ENCODE data around the gene SERF2. TPM values are rescaled to one million over a fixed set of nuclear protein-coding genes. Genes with fewer than 3 reads are reported as not detected.
A peak's percentile ranks its signal among the peaks of the same experiment; 100 is the strongest.

Gene SERF2
- total RNA-seq, 1 donor from 2014 or later, result 539 TPM

- Mint-ChIP-seq H3K4me3 (no peak overlapping the region), H3K4me1 (peaks cover 9% of the 10 kb centered on the region), H3K27me3 (ENCODE audit: low read depth) (peaks cover 6% of the 10 kb centered on the region), H3K9me3 (no peaks in the 10 kb centered on the region), H3K36me3 (peaks cover 27% of the 10 kb centered on the region), H3K27ac (peak overlapping the region; percentile 9)
- TF ChIP-seq, protein P1, sequence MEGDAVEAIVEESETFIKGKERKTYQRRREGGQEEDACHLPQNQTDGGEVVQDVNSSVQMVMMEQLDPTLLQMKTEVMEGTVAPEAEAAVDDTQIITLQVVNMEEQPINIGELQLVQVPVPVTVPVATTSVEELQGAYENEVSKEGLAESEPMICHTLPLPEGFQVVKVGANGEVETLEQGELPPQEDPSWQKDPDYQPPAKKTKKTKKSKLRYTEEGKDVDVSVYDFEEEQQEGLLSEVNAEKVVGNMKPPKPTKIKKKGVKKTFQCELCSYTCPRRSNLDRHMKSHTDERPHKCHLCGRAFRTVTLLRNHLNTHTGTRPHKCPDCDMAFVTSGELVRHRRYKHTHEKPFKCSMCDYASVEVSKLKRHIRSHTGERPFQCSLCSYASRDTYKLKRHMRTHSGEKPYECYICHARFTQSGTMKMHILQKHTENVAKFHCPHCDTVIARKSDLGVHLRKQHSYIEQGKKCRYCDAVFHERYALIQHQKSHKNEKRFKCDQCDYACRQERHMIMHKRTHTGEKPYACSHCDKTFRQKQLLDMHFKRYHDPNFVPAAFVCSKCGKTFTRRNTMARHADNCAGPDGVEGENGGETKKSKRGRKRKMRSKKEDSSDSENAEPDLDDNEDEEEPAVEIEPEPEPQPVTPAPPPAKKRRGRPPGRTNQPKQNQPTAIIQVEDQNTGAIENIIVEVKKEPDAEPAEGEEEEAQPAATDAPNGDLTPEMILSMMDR (IDR thresholded peaks at IDR 0.05; ENCODE audit: unreplicated experiment), result no peak
- no peak for DNase-seq (ENCODE audit: low spot score in 2 of 2, unreplicated experiment in 2 of 2)
Observed at GRCh38 chr15:43774062-43774461, 18.1 kb upstream of the SERF2 start.

GRCh38 chr15:43775411-43775965 lies 16.6 kb upstream of the SERF2 start:
- Mint-ChIP-seq H3K4me3 (peak overlapping the region; percentile 78), H3K27ac (peak overlapping the region; percentile 23), H3K27me3 (ENCODE audit: low read depth) (peaks cover 6% of the 10 kb centered on the region), H3K36me3 (peaks cover 16% of the 10 kb centered on the region), H3K4me1 (peaks cover 9% of the 10 kb centered on the region), H3K9me3 (no peaks in the 10 kb centered on the region)
- no peak for DNase-seq (ENCODE audit: low spot score in 2 of 2, unreplicated experiment in 2 of 2)
- TF ChIP-seq, protein P1 (IDR thresholded peaks at IDR 0.05; ENCODE audit: unreplicated experiment), result no peak

DNA sequence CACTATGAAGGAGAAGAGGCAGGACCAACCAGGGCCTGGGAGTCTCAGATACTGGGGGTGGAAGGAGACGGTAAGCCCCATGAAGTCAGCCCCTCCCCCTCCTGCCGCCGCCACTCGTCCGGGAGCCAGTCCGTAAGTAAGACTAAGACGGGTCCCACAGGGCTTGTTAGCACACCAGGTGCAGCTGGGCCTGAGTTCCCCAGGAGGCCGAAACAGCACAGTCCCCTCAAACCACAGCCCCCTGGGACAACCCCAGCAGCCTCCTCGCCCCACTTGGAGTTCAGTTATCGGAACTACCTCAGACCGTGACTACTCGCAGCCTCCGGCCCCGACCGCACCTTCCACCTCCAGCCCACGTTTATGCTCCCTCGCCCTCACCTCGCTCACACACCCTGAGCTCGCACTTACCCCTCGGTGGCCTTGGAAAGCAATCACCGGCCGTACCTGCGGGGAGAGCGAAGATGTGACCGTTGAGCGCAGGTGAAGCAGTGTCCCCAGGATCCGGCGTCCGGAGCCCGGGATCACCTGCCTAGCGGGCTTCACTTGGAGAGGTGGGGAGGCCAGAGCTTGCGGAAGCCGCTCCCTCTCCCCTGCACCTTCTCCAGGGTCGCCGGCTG lies 15.9 kb upstream of the SERF2 start:
- no peak for DNase-seq (ENCODE audit: low spot score in 2 of 2, unreplicated experiment in 2 of 2)
- Mint-ChIP-seq H3K36me3 (peaks cover 12% of the 10 kb centered on the region), H3K4me3 (peak overlapping the region; percentile 78), H3K27ac (no peak overlapping the region), H3K9me3 (no peaks in the 10 kb centered on the region), H3K4me1 (peaks cover 9% of the 10 kb centered on the region), H3K27me3 (ENCODE audit: low read depth) (peaks cover 6% of the 10 kb centered on the region)
- TF ChIP-seq, protein P1 (IDR thresholded peaks at IDR 0.05; ENCODE audit: unreplicated experiment), result no peak

DNA sequence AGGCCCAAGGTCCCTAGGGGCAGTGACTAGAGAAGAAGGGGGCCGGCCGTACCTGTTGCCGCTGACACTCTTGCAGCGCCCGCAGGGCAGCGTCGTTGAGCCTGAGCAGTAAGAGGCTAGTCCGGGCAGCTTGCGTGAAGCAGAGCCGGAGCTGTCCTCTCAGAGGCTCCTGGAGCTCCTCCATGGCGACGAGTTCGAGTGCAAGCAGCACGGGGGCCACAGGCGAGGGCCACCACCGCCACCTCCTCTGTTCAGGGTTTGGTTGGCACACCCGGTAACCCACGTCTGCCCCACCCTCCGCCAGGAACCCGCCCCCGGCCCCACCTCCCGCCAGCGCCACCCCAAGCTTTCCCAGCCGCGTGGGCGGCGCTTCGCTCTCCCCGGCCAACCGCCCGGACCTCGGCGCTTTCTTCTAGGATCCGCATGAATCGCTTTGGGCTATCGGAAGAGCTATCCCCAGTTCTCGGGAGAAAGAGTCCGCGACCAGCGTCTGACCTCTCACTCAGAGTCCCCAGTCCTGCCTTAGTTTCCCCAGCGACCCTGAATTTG lies 15.3 kb upstream of the SERF2 start, which contains the start of gene ELL3:
TSS of gene ELL3 (minus strand) at position 249 of the 549 bp plus-strand sequence. CDS start at position 184, 65 bp downstream.
- Mint-ChIP-seq H3K4me1 (peaks cover 9% of the 10 kb centered on the region), H3K4me3 (peak within 1 kb of the TSS; percentile 78), H3K27me3 (ENCODE audit: low read depth) (peaks cover 6% of the 10 kb centered on the region), H3K36me3 (peaks cover 9% of the 10 kb centered on the region), H3K9me3 (no peaks in the 10 kb centered on the region), H3K27ac (no peak within 1 kb of the TSS)
- peak in 1 of 2 experiments; percentile 50 for DNase-seq (ENCODE audit: low spot score in 2 of 2, unreplicated experiment in 2 of 2)
- TF ChIP-seq, protein P1 (IDR thresholded peaks at IDR 0.05; ENCODE audit: unreplicated experiment), result no peak

- Mint-ChIP-seq H3K4me3 (peak overlapping the region; percentile 78), H3K4me1 (peaks cover 9% of the 10 kb centered on the region), H3K9me3 (no peaks in the 10 kb centered on the region), H3K27ac (no peak overlapping the region), H3K36me3 (peaks cover 4% of the 10 kb centered on the region), H3K27me3 (ENCODE audit: low read depth) (peaks cover 6% of the 10 kb centered on the region)
- DNase-seq (ENCODE audit: low spot score in 2 of 2, unreplicated experiment in 2 of 2), result peak in 1 of 2 experiments; percentile 57
- TF ChIP-seq, protein P1 (IDR thresholded peaks at IDR 0.05; ENCODE audit: unreplicated experiment), result peak; percentile 42
Observed at GRCh38 chr15:43777267-43777914, 14.7 kb upstream of the SERF2 start.

Data from mesothelial cell of epicardium (in vitro differentiated cells).